NCI-H2171 (cell line): Measurements from ENCODE around the gene ENPP7.
"Not testable (repeated sequence)": the region's sequence is repeated elsewhere in the genome, so short reads cannot be mapped to it uniquely, and the experiment has no call there.

ENCODE experiments used
- DNase-seq: peaks from one replicate; lab custom pipeline; 2025; lab: John Stamatoyannopoulos, UW

Gene ENPP7

GRCh38 chr17:79749958-79750357, 19.2 kb downstream of the ENPP7 start:
- no peak for DNase-seq

GRCh38 chr17:79750650-79751545, 20.2 kb downstream of the ENPP7 start:
- no peak for DNase-seq

DNA sequence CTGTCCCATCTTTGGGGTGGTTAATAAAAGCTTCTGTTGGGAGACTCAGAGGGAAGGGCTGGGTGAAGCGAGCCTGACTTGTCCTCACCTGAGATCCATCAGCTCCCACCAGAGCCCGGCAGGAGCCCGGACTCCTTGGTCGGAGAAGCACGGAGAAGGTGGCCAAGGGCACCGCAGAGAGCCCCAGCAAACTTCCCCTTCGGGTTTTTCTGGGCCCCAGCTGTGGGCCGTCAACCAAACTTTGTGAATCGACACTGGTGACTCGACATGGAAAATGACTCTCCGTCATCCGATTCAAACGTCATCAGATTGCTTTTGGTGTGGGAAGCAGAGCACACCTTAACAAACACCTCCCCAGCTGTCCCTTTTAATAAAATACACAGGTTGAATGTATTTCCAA, 21.4 kb downstream of the ENPP7 start:
- DNase-seq = no peak

DNA sequence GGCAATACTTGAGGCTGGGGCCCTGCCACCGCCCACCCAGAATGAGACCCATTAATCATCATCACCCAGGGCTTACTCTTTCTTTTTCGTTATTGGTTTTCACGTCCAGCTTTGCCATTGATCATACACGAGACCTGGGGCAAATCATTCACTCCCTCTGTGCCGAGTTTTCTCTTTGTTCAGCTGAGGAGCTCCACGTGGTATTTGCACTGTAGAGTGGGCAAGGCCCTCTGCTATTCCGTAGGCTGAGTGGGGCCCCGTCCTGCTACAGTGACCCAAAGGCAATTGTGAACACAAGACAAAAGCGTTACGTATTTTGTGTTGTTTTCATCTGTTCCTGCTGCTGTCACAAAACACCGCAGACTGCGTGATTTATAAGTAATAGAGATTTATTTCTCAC, 23.6 kb downstream of the ENPP7 start:
- no peak for DNase-seq

GRCh38 chr17:79754903-79755302, 24.2 kb downstream of the ENPP7 start:
- not testable (repeated sequence) for DNase-seq

- no peak for DNase-seq
These were observed 24.8 kb downstream of the ENPP7 start for GRCh38 chr17:79755591-79755990.

DNA sequence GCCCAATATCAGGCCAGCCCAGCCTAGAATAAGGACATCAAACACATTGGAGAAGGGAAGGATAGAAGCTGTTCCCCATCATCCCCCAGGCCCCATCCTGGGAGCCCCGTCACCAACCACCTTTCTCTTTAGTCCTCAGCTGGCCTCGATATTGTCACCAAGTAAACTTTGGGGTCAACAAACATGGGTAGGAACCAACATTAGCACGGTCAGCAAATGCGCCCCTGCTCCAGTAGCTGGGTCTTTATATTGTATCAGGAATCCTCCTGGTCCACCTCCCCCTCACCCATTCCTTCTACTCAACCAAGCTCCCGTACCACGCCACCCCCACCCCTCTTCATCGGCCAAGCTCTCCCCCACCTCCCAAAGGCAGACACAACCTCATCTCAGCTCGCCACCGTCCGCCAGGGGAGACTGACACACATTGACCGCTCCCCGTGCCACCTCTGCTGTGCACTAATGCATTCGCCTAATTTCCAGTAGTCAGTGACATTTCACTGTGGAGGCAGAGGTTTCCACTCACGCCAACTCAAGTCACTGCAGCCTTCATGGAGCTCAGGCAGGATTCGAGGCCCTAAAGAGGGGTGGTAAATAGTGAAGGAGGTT, 26.5 kb downstream of the ENPP7 start:
- DNase-seq = no peak

DNA sequence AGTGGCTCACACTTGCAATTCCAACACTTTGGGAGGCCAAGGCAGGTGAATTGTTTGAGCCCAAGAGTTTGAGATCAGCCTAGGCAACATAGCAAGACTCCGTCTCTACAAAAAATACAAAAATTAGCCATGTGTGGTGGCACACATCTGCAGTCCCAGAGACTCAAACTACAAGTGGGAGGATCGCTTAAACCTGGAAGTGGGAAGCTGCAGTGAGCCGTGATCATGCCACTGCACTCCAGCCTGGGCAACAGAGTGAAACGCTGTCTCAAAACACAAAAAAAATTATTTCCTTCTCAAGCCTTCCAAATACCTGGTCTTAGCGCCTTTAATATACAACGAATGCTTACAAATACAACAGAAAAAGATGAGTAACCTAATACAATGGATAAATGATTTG, 27.5 kb downstream of the ENPP7 start:
- DNase-seq = no peak

- no peak for DNase-seq
These were observed 29.6 kb downstream of the ENPP7 start for GRCh38 chr17:79760197-79760906.

DNA sequence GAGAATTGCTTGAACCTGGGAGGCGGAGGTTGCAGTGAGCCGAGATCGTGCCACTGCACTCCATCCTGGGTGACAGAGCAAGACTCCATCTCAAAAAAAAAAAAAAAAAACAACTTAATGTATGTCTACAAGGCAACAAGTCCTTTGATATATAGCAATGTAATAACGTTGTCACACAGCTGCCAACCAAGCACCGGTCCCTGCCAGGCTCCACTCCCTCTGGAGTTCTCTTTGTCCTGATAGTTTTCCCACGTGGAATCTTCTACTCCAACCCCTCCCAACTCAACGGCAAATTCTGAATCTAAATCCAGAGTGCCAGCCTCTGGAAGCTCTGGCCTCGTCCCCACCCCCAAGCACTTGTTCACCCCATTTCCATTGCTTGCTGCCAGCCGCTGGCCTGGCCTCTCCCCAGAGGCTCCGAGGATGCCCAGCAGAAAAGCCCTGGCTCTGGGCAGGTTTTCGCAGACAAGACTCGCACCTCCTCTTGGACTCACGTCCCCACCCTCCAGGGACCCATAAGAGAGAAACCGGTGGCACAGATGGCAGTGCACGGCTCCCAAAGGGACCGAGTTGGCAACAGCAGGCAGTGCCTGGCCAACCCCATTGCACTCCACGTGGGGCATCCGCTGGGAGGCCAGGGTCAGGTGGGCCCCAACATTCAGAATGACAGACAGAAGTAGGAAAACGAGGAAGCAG, 31.3 kb downstream of the ENPP7 start:
- peak; percentile 80 for DNase-seq

DNA sequence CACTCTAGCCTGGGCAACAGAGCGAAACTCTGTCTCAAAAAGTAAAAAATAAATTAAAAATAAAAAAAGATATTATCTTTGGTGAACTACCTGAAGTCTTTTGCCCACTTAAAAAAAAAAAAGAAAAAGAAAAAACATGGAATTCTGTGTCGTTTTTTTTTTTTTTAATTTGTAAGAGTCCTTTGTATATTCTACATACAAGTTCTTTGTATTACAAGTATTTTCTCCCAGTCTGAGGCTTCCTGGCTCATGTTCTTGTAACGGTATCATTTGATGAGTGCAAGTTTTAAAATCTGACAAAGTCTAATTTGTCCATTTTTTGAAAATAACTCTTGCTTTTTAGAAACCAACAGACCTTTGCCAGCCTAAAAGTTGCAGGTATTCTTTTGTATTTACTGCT, 35.0 kb downstream of the ENPP7 start:
- no peak for DNase-seq

DNA sequence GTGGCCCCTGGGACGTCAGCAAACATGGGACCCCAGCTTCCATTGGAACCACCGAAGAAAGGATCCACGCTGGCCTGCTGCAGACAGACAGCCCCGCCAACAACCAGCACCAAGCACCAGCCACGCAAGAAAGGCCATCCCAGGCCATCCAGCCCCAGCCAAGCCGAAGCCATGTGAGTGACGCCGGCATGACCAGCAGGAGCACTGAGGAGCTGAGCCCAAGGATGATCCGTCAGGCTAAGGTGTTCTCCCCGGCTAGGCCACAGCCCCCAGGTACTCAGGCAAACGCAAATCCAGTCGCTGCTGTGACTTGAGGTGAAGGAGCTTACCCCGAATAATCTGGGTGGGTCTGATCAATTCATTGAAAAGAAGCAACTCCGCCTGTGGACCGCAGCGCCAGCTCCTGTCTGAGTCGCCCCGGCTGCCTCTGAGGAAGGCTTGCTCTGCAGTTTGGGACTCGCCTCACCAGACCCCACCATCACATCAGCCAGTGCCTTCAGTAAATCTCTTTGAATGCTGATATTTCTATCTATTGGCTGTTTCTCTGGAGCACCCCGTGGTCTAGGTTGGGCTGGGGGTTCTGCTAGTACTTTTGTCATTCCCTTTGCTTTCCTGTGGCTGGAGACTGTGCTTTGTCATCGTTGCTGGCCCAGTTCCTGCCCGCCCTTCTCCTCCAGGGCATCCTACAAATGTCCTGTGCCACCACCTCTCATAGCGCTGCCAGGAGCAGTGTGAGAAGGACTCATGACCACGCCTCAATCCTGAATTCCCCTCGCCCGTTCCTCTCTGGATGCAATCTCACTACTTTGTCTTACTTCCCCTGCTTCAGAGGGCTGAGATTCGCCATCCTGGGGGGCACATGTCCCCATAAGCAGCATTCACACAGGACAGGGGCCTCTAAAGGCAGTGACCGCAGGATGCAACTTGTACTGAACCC, 39.1 kb downstream of the ENPP7 start:
- no peak for DNase-seq

DNA sequence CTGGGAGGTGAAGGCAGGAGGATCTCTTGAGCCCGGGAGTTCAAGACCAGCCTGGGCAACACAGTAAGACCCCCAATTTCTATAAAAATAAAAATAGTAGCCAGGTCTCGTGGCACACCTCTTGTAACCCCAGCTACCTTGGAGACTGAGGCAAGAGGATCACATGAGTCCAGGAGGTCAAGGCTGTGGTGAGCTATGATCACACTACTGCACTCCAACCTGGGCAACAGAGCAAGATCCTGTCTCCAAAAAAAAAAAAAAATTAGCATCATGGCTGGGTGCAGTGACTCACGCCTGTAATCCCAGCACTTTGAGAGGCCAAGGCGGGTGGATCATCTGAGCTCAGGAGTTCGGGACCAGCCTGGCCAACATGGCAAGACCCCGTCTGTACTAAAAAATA, 40.5 kb downstream of the ENPP7 start:
- no peak for DNase-seq

GRCh38 chr17:79772726-79773125, 42.0 kb downstream of the ENPP7 start:
- not testable (repeated sequence) for DNase-seq

GRCh38 chr17:79774561-79774975, 43.8 kb downstream of the ENPP7 start:
- no peak for DNase-seq

GRCh38 chr17:79775632-79776031, 44.9 kb downstream of the ENPP7 start:
- no peak for DNase-seq

DNA sequence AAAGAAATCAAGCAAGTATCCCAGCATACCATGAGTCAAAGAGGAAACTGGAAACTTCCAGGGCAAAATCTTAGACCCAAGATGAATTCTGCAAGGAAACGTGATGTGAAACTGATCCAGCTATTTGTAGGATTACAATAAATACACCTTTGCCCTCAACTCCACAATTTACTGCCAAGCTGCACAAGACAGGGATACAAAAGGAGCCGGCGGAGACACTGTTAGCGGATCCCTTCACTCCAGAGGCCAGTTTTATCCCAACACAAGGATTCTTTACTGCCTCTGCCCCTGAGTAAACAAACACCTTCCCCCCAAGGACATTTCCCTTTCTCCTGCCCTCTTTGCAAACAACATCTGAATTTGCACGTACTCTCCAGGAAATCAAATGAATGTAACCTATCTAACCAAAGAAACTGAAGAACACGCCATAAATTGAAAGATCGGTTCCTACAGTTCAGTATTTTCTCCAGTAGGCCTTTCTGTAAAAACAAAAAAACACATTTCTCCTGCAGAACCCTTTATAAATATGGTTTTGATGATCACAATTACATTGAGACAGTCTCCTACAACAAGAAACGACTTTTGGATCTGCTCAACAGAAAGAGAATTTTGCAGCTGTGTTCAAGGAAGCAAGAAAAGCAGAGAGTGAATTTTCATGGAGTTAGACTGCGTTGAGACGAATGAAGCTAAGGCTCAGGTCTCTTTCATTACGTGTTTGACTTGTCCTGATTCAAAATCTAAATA, 45.8 kb downstream of the ENPP7 start:
- DNase-seq = no peak

DNA sequence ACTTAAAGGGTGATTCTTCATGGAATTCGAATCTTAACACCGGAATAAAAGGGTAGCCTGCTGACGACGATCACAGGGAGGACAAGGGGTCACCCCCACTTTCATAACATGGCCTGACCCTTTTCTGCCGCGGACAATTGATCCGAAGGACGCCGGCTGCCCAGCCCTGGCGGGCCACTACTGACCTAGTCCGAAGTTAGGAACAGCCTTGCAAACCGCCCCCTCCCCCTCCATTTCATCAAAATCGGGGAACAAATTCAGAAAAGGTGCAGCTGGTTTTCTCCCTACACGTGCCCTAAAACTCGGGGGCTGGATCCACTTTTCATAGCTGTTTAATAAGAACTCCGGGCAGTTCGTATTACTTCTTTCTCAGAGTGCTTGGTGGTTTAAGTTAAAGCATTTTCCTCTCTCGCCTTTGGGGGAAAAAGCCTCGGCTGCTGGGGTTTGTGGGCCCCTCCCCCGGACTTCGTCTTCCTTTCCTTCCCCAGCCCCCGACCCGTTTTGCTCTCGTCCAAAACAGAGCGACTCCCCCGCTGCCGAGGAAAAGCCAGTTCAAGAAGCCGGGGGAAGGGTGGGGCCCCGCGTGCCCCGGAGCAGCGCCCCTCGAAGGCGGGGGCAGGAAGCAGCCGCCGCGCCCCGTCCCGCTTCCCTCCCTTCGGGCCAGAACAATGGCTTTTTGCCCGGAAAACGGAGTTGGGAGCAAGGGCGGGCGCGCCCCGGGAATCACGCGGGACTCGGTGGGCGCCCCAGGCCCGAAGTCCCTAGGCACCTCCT, 46.6 kb downstream of the ENPP7 start:
- DNase-seq = peak; percentile 96

DNA sequence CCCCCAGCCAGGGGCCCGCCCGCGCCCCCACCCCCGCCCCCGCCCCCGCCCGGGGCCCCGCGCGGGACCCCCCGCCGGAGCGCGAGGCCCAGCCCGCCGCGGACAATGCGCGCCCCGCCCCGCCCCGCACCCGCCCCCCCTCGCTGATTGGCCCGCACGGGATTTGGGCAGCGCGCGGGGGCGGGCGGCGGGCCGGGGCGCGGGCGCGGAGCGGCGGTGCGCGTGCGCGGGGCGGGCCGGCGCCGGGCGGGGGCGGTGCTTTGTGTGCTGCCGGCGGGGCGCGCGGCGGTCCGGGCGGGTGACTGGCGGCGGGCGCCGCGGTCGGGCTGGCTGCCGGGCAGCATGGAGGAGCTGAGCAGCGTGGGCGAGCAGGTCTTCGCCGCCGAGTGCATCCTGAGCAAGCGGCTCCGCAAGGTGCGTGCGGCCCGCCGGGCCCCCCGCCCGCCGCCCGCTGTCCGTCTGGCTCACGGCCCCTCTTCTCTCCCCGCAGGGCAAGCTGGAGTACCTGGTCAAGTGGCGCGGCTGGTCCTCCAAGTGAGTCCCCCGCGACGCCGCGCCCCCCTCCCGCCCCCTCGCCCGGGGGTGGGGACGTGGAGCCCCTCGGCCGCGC, 47.3 kb downstream of the ENPP7 start, which contains the start of gene CBX2:
Gene CBX2 (plus strand): TSS at position 255 of the 610 bp plus-strand sequence. CDS start 88 bp downstream, at position 343.
- DNase-seq = peak; percentile 96
